GM13976 (cell line): ENCODE measurements around the gene CEP112.

Experiments
- DNase-seq: peaks from one replicate; pipeline ENCODE4 v3.0.0; 2012; ENCODE audit warnings: low spot score
- in situ Hi-C: fragments of 300-500 bp; cut with MboI; formaldehyde crosslinking; loops from one replicate; pipeline ENCODE4 v1.12.0; 2022; ENCODE audit warnings: low sequenced_read_pairs, mixed read lengths, inconsistent platforms; ENCODE audit not compliant: unreplicated experiment
- TF ChIP-seq, protein P1 (sequence below): IDR thresholded peaks from 2 replicates; pipeline ENCODE4 v1.5.1; 2012; ENCODE audit warnings: borderline replicate concordance, mild to moderate bottlenecking; ENCODE audit not compliant: insufficient read depth; ENCODE audit errors: extremely low read depth, missing control alignments, control extremely low read depth

Gene CEP112

DNA sequence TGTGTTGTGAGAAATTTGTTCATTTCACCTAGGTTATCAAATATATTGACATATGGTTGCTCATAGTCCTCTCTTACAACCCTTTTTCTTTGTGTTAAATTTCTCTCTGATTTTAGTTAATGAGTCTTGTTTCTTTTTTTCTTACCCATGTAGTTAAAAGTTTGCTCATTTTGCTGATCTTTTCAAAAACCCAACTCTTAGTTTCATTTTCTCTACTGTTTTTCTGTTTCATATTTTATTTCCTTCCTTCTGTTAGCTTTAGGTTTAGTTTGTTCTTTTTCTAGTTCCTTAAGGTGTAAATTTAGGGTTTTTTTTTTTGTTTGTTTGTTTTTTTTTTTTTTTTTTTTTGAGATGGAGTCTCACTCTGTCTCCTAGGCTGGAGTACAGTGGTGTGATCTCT lies 42.4 kb downstream of the CEP112 start:
- DNase-seq, result no peak
- in situ Hi-C loops, result no loop called here
- TF ChIP-seq, protein P1, sequence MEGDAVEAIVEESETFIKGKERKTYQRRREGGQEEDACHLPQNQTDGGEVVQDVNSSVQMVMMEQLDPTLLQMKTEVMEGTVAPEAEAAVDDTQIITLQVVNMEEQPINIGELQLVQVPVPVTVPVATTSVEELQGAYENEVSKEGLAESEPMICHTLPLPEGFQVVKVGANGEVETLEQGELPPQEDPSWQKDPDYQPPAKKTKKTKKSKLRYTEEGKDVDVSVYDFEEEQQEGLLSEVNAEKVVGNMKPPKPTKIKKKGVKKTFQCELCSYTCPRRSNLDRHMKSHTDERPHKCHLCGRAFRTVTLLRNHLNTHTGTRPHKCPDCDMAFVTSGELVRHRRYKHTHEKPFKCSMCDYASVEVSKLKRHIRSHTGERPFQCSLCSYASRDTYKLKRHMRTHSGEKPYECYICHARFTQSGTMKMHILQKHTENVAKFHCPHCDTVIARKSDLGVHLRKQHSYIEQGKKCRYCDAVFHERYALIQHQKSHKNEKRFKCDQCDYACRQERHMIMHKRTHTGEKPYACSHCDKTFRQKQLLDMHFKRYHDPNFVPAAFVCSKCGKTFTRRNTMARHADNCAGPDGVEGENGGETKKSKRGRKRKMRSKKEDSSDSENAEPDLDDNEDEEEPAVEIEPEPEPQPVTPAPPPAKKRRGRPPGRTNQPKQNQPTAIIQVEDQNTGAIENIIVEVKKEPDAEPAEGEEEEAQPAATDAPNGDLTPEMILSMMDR, result no peak

DNA sequence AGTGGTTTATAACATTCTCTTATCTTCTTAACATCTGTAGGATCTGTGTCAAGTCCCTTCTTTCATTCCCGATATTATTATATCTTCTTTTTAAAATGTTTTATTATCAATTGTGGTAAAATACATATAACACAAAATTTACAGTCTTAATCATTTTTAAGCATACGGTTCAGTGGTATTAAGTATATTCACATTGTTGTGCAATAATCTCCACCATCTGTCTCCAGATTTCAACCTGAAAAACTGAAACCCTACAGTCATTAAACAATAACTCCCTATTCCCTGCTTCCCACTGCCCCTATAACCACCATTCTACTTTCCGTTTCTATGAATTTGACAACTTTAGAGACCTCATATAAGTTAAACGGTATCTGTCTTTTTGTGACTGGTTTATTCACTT lies 45.5 kb downstream of the CEP112 start:
- DNase-seq, result no peak
- TF ChIP-seq, protein P1, result no peak
- in situ Hi-C loops, result no loop called here

DNA sequence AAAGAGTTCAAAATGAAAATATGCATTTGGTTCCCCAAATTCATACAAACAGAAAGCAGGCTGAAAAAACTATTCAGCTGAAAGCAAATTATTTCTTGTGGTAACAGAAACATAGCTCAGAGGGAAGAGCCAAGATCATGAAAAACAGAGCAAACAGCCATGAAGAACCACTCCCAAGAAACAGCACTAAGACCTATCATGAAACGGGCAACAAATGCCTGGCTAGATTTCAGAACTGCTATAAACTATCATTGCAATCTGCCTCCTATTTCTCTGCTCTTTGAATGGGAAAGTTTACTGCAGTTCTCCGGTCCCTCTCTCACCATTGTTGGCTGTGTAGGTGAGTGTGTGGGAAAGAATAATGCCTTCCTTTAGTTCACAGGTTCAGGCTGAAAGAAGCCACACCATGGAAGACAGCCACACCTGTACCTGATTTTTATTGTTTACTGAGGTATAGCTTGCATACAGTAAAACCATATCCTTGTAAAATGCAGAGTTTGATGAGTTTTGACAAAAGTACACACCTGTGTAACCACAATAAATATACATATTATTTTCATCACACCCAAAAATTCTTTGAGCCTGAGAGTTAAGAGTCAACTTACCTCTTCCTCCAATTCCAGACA lies 48.2 kb downstream of the CEP112 start:
- no peak for DNase-seq
- in situ Hi-C loops, result no loop called here
- TF ChIP-seq, protein P1, result no peak

DNA sequence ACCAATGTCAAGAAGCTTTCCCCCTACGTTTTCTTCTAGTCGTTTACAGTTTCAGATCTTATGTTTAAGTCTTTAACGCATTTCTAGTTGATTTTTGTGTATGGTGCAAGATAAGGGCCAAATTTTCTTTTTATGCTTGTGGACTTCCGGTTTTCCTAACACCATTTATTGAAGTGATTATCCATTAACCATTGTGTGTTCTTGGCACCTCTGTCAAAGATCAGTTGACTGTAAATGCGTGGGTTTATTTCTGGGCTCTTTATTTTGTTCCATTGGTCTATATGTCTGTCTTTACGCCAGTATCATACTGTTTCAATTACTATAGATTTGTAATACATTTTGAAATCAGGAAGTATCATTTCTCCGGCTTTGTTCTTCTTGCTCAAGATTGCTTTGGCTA lies 49.5 kb downstream of the CEP112 start:
- TF ChIP-seq, protein P1, result no peak
- in situ Hi-C loops, result no loop called here

DNA sequence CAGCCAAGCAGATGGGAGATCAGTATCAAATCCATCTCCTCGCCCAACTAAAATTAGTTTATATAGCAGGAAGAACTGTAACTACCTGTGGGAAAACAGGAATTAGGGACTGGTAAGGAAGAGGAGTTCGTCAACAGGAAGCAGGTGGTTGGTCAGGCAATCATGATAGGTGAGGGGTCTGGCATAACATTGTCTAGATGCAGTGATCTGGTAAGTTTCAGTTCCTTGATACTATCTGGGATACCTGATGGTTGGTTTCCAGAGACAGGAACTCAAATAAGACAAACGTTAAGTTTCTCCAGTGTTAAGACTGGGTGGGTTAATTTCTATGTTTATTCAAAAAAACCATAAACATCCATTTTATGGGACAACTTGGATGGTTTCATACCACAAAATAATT lies 53.8 kb downstream of the CEP112 start:
- DNase-seq, result no peak
- in situ Hi-C loops, result no loop called here
- TF ChIP-seq, protein P1, result no peak

More for the DNA sequence above, 49.5 kb downstream of the CEP112 start:
- DNase-seq, result no peak

DNA sequence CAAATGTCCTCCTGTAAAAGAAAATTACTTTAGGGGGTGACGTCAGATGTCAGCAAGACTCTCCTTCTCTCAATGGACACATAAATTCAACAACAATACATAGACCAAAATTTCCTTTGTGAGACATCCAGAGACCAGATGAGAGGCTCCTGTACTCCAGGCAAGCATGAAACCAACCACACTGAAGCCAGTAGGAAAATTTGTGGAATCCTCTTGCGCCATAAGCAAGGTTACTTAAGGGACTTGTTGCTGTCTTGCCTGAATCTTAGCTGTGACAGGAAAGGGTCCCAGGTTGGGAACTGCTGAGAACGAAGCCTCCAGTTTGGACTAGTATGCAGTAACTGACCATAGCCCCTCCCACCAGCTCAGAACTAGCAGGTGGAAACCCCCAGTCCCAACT lies 56.0 kb downstream of the CEP112 start:
- in situ Hi-C loops, result no loop called here
- TF ChIP-seq, protein P1, result no peak
- no peak for DNase-seq
